Chondrocyte (in vitro differentiated cells): Measurements from ENCODE around the gene RASAL2. TPM values are rescaled to one million over a fixed set of nuclear protein-coding genes. Genes with fewer than 3 reads are reported as not detected.
"Not testable (repeated sequence)": the region's sequence is repeated elsewhere in the genome, so short reads cannot be mapped to it uniquely, and the experiment has no call there.

Source experiments
- DNase-seq: peaks from one replicate; pipeline ENCODE4 v3.0.0; 2021; ENCODE audit warnings: mixed read lengths, low spot score
- H3K27ac Mint-ChIP-seq: one replicate; pipeline ENCODE4 v1.8.0; 2021; ENCODE audit warnings: mild to moderate bottlenecking, moderate library complexity, mixed read lengths; ENCODE audit not compliant: unreplicated experiment
- H3K27me3 Mint-ChIP-seq: 2 replicates; pipeline ENCODE4 v1.8.0; 2021; ENCODE audit warnings: low read depth, mixed read lengths
- H3K36me3 Mint-ChIP-seq: 2 replicates; pipeline ENCODE4 v1.8.0; 2021; ENCODE audit warnings: low read depth, mixed read lengths
- H3K4me1 Mint-ChIP-seq: 2 replicates; pipeline ENCODE4 v1.8.0; 2021; ENCODE audit warnings: low read depth, mild to moderate bottlenecking, mixed read lengths
- H3K4me3 Mint-ChIP-seq: one replicate; pipeline ENCODE4 v1.8.0; 2021; ENCODE audit warnings: mild to moderate bottlenecking, moderate library complexity, mixed read lengths; ENCODE audit not compliant: unreplicated experiment
- H3K9me3 Mint-ChIP-seq: 2 replicates; pipeline ENCODE4 v1.8.0; 2021; ENCODE audit warnings: low read depth, mixed read lengths
- total RNA-seq: library from RNA; stranded (reverse); gene quantifications from 3 replicates; pipeline ENCODE4 v1.2.1, GENCODE V29; 2021
- TF ChIP-seq, protein P1 (sequence below): fragments of 200-600 bp; sonication (generic); IDR thresholded peaks from 2 replicates; pipeline ENCODE4 v1.5.0; 2021; ENCODE audit warnings: antibody characterized with exemption, mild to moderate bottlenecking, moderate library complexity

The RASAL2 gene
- total RNA-seq, 1 donor from 2014 or later = 40.1 TPM

DNA sequence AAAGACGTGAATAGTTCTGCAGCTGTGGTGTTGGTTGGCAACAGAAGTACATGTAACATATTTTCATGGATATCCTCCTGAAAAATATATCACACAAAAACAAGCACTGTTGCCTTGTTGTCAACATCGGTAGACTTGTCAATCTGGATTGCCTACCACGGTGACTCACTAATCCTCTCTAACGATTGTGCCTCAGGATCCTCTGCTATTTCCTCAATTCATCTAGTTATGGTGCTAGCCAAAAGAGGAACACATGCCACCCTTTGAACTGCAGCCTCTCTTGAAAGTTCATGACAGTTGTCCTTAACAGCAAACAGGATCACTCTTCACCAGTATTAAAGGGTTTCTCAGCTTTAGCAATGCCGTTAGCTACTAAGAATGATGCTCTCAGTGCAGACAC is 25.7 kb downstream of the RASAL2 start:
- Mint-ChIP-seq H3K27ac (no peak overlapping the region), H3K4me1 (peaks cover 38% of the 10 kb centered on the region), H3K4me3 (no peak overlapping the region), H3K36me3 (no peaks in the 10 kb centered on the region), H3K9me3 (no peaks in the 10 kb centered on the region), H3K27me3 (no peaks in the 10 kb centered on the region)
- TF ChIP-seq, protein P1, sequence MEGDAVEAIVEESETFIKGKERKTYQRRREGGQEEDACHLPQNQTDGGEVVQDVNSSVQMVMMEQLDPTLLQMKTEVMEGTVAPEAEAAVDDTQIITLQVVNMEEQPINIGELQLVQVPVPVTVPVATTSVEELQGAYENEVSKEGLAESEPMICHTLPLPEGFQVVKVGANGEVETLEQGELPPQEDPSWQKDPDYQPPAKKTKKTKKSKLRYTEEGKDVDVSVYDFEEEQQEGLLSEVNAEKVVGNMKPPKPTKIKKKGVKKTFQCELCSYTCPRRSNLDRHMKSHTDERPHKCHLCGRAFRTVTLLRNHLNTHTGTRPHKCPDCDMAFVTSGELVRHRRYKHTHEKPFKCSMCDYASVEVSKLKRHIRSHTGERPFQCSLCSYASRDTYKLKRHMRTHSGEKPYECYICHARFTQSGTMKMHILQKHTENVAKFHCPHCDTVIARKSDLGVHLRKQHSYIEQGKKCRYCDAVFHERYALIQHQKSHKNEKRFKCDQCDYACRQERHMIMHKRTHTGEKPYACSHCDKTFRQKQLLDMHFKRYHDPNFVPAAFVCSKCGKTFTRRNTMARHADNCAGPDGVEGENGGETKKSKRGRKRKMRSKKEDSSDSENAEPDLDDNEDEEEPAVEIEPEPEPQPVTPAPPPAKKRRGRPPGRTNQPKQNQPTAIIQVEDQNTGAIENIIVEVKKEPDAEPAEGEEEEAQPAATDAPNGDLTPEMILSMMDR = no peak
- DNase-seq = no peak

DNA sequence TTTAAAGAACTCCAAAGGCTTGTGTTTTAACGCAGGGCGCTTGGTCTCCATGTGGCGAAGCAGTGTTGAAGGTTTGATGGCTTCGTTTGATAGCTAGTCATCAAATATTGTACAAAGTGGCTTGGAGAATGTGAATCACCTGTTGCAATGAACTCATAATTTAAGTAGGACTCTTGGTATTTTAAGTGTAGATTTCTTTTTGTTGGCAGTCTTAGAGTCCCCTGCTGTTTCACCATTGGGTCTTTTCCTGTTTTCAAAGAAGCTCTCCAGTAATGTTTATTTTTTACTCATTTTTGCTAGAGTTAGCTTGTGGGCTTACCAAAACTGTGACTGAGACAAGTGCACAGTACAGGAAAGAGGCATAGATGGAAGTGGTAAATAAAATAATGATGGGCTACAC is 26.2 kb downstream of the RASAL2 start:
- no peak overlapping the region for H3K27ac Mint-ChIP-seq
- no peaks in the 10 kb centered on the region for H3K27me3 Mint-ChIP-seq
- peaks cover 42% of the 10 kb centered on the region for H3K4me1 Mint-ChIP-seq
- H3K36me3 Mint-ChIP-seq = no peaks in the 10 kb centered on the region
- TF ChIP-seq, protein P1 = no peak
- no peak for DNase-seq
- no peaks in the 10 kb centered on the region for H3K9me3 Mint-ChIP-seq
- H3K4me3 Mint-ChIP-seq = no peak overlapping the region

DNA sequence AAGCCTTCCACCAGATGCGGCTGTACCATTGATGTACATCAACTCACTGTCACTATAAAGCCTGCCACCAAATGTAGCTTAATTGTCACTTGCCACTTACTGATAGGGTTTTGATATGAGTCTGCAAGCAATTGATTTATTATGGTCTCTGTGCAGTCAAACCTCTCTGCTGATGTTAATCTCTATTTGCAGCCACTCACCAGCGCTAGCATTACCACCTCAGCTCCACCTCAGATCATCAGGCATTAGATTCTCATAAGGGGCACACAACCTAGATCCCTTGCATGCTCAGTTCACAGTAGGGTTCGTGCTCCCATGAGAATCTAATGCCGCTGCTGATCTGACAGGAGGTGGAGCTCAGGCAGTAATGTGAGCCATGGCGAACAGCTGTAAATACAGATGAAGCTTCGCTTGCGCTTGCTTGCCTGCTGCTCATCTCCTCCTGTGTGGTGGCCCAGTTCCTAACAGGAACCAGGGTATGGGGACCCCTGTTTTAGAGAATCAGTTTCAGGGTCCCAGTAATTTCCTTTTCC is 26.7 kb downstream of the RASAL2 start:
- H3K9me3 Mint-ChIP-seq, H3K27me3 Mint-ChIP-seq, H3K4me3 Mint-ChIP-seq, DNase-seq, H3K27ac Mint-ChIP-seq, H3K36me3 Mint-ChIP-seq: not testable (repeated sequence)
- peaks cover 47% of the 10 kb centered on the region for H3K4me1 Mint-ChIP-seq

DNA sequence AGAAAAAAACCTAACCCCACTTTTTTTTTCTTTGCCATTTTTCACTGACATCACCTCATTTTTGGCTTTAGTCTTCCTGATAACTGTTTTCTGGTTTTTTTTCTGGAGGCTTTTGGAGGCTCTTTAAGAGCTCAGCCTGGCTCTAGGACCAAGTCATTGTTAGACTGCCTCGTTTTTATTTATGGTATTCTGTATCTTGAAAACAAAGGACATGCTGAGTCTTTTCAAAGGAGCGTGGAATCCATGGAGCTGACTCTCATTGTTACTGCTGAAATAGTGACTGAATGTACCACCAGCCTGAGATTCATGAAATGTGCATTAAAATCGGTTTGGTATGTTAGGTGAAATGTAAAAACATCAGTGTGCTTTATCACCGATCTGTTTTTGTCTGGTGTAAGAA is 28.0 kb downstream of the RASAL2 start:
- DNase-seq = no peak
- no peaks in the 10 kb centered on the region for H3K9me3 Mint-ChIP-seq
- H3K27me3 Mint-ChIP-seq = no peaks in the 10 kb centered on the region
- H3K27ac Mint-ChIP-seq = no peak overlapping the region
- TF ChIP-seq, protein P1 = no peak
- peaks cover 59% of the 10 kb centered on the region for H3K4me1 Mint-ChIP-seq
- no peak overlapping the region for H3K4me3 Mint-ChIP-seq
- H3K36me3 Mint-ChIP-seq = no peaks in the 10 kb centered on the region

DNA sequence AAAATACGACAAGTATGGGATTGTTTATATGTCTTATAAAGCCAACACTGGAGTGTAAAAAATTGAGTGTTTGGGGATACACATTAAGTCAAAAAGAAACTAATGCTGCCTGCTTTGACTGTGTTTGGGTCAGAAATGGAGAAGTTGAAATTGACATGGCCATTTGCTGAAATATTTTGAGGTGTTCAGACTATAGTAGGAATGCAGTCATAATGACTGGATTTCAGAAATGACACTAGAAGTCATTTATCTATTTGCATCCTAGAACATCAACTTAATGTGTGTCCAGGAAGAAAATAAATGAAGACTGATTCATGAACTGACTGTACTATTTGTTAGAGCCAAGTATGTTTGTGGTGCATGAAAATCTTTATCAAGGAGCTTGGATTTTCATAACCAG is 28.4 kb downstream of the RASAL2 start:
- peaks cover 63% of the 10 kb centered on the region for H3K4me1 Mint-ChIP-seq
- TF ChIP-seq, protein P1 = no peak

DNA sequence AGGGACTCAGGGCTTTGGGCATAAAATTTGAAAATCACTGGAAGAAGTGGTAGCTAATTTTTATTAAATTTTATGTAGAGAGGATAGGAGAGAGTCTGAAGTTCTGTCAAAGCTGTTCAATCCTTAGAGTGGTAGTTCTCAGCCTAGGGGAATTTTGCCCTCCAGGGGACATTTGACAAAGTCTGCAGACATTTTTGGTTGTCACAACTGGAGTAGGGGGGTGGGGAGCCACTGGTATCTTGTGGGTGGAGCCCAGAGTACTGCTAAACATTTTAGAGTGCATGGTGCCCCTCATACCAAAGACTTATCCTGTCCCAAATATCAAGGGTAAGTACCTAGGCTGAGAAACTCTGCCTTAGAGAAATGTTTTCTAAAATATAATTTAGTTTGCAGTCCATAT is 30.2 kb downstream of the RASAL2 start:
- TF ChIP-seq, protein P1 = no peak
- Mint-ChIP-seq H3K4me1 (peaks cover 79% of the 10 kb centered on the region), H3K9me3 (no peaks in the 10 kb centered on the region), H3K27ac (no peak overlapping the region), H3K27me3 (no peaks in the 10 kb centered on the region), H3K4me3 (no peak overlapping the region), H3K36me3 (no peaks in the 10 kb centered on the region)
- no peak for DNase-seq

More for the DNA sequence above, 28.4 kb downstream of the RASAL2 start:
- Mint-ChIP-seq H3K4me3 (no peak overlapping the region), H3K27ac (no peak overlapping the region), H3K27me3 (no peaks in the 10 kb centered on the region), H3K9me3 (no peaks in the 10 kb centered on the region), H3K36me3 (no peaks in the 10 kb centered on the region)
- no peak for DNase-seq
